Panc1 (cell line): ENCODE results near the gene CASQ1. TPM values are rescaled to one million over a fixed set of nuclear protein-coding genes. Genes with fewer than 3 reads are reported as not detected.

Source experiments
- ATAC-seq: fragments of 200-7000 bp; cut with Tn5 transposase; 2 replicates; pipeline ENCODE4 v1.9.1; 2020; ENCODE audit warnings: mild to moderate bottlenecking, moderate library complexity
- BruUV-seq: library from RNA; stranded (reverse); fragments of 400-500 nt; replicated peaks from 2 replicates; lab custom pipeline; 2021; lab: Mats Ljungman, UMichigan
- CTCF ChIA-PET: fragments of 300-600 bp; sonication (Branson Sonifier 250); formaldehyde crosslinking; loops from one replicate; lab custom pipeline; 2022; ENCODE audit warnings: antibody characterized with exemption; lab: Charles Lee
- POLR2A ChIA-PET: fragments of 300-600 bp; sonication (Branson Sonifier 250); formaldehyde crosslinking; loops from one replicate; lab custom pipeline; 2022; ENCODE audit warnings: antibody characterized with exemption; lab: Charles Lee
- DNase-seq: peaks from one replicate; pipeline ENCODE4 v3.0.0-alpha.2; 2010; ENCODE audit warnings: low read depth, low spot score
- H3K27ac ChIP-seq: 2 replicates; pipeline ENCODE4 v1.5.1; 2011; ENCODE audit warnings: mild to moderate bottlenecking, low read length, inconsistent platforms
- H3K27me3 ChIP-seq: fragments of 200-500 bp; sonication (Bioruptor generic); 2 replicates; pipeline ENCODE4 v1.6.0; 2014; ENCODE audit warnings: low read length, inconsistent platforms; ENCODE audit not compliant: control insufficient read depth, insufficient read depth
- H3K36me3 ChIP-seq: fragments of 200-500 bp; sonication (Bioruptor generic); 2 replicates; pipeline ENCODE4 v1.5.1; 2014; ENCODE audit warnings: inconsistent platforms, mild to moderate bottlenecking, low read length, moderate library complexity; ENCODE audit not compliant: control insufficient read depth, insufficient read depth
- H3K4me1 ChIP-seq: 2 replicates; pipeline ENCODE4 v1.5.1; 2011; ENCODE audit warnings: inconsistent platforms, mild to moderate bottlenecking, low read length, moderate library complexity; ENCODE audit not compliant: control insufficient read depth, insufficient read depth
- H3K4me3 ChIP-seq, 2 experiments: 2 replicates each; pipeline ENCODE4 v1.5.1; 2011 to 2012; ENCODE audit warnings: low read depth in 2 of 2, low read length in 2 of 2, mild to moderate bottlenecking in 2 of 2, inconsistent platforms in 1 of 2, moderate library complexity in 1 of 2
- H3K9me3 ChIP-seq: fragments of 200-500 bp; sonication (Bioruptor generic); 2 replicates; pipeline ENCODE4 v1.5.1; 2014; ENCODE audit warnings: low read depth, mild to moderate bottlenecking, inconsistent platforms, low read length, moderate library complexity; ENCODE audit not compliant: control insufficient read depth, insufficient read depth
- CTCF ChIP-seq: fragments of 450-650 bp; IDR thresholded peaks from 2 replicates; pipeline ENCODE4 v1.5.1; 2017; ENCODE audit warnings: mild to moderate bottlenecking
- POLR2AphosphoS5 ChIP-seq: IDR thresholded peaks from 2 replicates; pipeline ENCODE4 v1.6.1; 2012; ENCODE audit warnings: mild to moderate bottlenecking, low read depth, low read length, moderate library complexity
- REST ChIP-seq, 2 experiments: IDR thresholded peaks; 2 replicates each; pipeline ENCODE4 v1.6.1; 2011 to 2012; ENCODE audit warnings: low read depth in 2 of 2, control low read depth in 1 of 2, low read length in 1 of 2, mild to moderate bottlenecking in 1 of 2, moderate library complexity in 1 of 2; ENCODE audit not compliant: insufficient read depth in 1 of 2
- SIN3A ChIP-seq: IDR thresholded peaks from 2 replicates; pipeline ENCODE4 v1.6.1; 2012; ENCODE audit warnings: low read depth, mild to moderate bottlenecking, low read length, moderate library complexity, borderline replicate concordance; ENCODE audit not compliant: insufficient read depth
- TCF7L2 ChIP-seq: IDR thresholded peaks from 2 replicates; pipeline ENCODE4 v1.6.1; 2011; ENCODE audit warnings: mild to moderate bottlenecking, low read depth, low read length, inconsistent platforms
- in situ Hi-C: cut with HindIII; loops from 2 replicates; pipeline ENCODE4 v1.10.0; 2016; ENCODE audit warnings: low sequenced_read_pairs, low pct_unique_long_range_greater_than_20kb
- intact Hi-C: fragments of 100-400 bp; cut with micrococcal nuclease; formaldehyde crosslinking; loops from one replicate; pipeline ENCODE4 v1.10.0; 2022; ENCODE audit not compliant: unreplicated experiment
- total RNA-seq: library from RNA; stranded (reverse); gene quantifications from one replicate; pipeline ENCODE4 v1.2.1, GENCODE V29; 2021; ENCODE audit not compliant: unreplicated experiment

Gene CASQ1
- total RNA-seq, 1 experiment from 2014 or later = not detected

GRCh38 chr1:160167056-160167455 is 23.3 kb upstream of the CASQ1 start:
- ATAC-seq = no peak
- TF ChIP-seq POLR2AphosphoS5 (no peak), REST (IDR thresholded peaks at IDR 0.05; ENCODE audit: insufficient read depth in 1 of 2, low read depth in 2 of 2, low read length in 1 of 2) (no peak), TCF7L2 (no peak), SIN3A (no peak), CTCF (no peak)
- Histone ChIP-seq H3K4me1 (no peaks in the 10 kb centered on the region), H3K9me3 (no peaks in the 10 kb centered on the region), H3K36me3 (no peaks in the 10 kb centered on the region), H3K4me3 (no peak overlapping the region), H3K27me3 (peaks cover 15% of the 10 kb centered on the region), H3K27ac (no peak overlapping the region)
- ChIA-PET POLR2A (no interaction called here), CTCF (no interaction called here)
- in situ Hi-C loops = no loop called here
- DNase-seq = no peak
- no TSS peak for BruUV-seq
- intact Hi-C loops = no loop called here

- Histone ChIP-seq H3K27me3 (peaks cover 15% of the 10 kb centered on the region), H3K27ac (no peak overlapping the region), H3K4me3 (no peak overlapping the region), H3K4me1 (no peaks in the 10 kb centered on the region), H3K36me3 (no peaks in the 10 kb centered on the region), H3K9me3 (no peaks in the 10 kb centered on the region)
- in situ Hi-C loops = no loop called here
- intact Hi-C loops = no loop called here
- ATAC-seq (no peak), DNase-seq (no peak)
- BruUV-seq = no TSS peak
- no peak for TF ChIP-seq REST (IDR thresholded peaks at IDR 0.05; ENCODE audit: insufficient read depth in 1 of 2, low read depth in 2 of 2, low read length in 1 of 2)
- ChIA-PET CTCF (no interaction called here), POLR2A (no interaction called here)
Measured at GRCh38 chr1:160167580-160167979, 22.8 kb upstream of the CASQ1 start.
